GM12878 (cell line): ENCODE data around the gene NRXN3. TPM values are rescaled to one million over a fixed set of nuclear protein-coding genes. Genes with fewer than 3 reads are reported as not detected.

Experiments
- ATAC-seq: fragments of 200-7000 bp; cut with Tn5 transposase; 3 replicates; pipeline ENCODE4 v1.9.1; 2020; ENCODE audit warnings: mild to moderate bottlenecking, moderate library complexity
- BruUV-seq: library from RNA; stranded (reverse); fragments of 400-500 nt; replicated peaks from 2 replicates; lab custom pipeline; 2021; lab: Mats Ljungman, UMichigan
- CTCF ChIA-PET: fragments of 300-600 bp; sonication (Branson Sonifier 250); formaldehyde crosslinking; extraction: SDS; loops from one replicate; lab custom pipeline; 2021; ENCODE audit warnings: inconsistent platforms; lab: Yijun Ruan, JAX
- POLR2A ChIA-PET: fragments of 350-600 bp; formaldehyde crosslinking; extraction: SDS; loops from one replicate; lab custom pipeline; 2021; ENCODE audit warnings: inconsistent platforms; lab: Charles Lee
- RAD21 ChIA-PET: fragments of 300-600 bp; sonication (Branson Sonifier 250); formaldehyde crosslinking; loops from one replicate; lab custom pipeline; 2023; ENCODE audit warnings: antibody characterized with exemption; ENCODE audit not compliant: unreplicated experiment; lab: Charles Lee
- SMC1A ChIA-PET: fragments of 300-600 bp; sonication (Branson Sonifier 250); formaldehyde crosslinking; loops from one replicate; lab custom pipeline; 2023; ENCODE audit not compliant: unreplicated experiment, uncharacterized antibody; lab: Charles Lee
- DNase-seq: peaks from one replicate; pipeline ENCODE4 v3.0.0-alpha.2; 2011; ENCODE audit warnings: low read depth, low spot score
- FAIRE-seq: peaks from 3 replicates; lab custom pipeline; 2011; peaks lifted over from hg19 to GRCh38; lab: Jason Lieb, UNC
- H2AFZ ChIP-seq: 2 replicates; pipeline ENCODE4 v1.6.0; 2011; ENCODE audit warnings: low read depth, low read length, control low read depth; ENCODE audit not compliant: control insufficient read depth
- H3K27ac ChIP-seq: 2 replicates; pipeline ENCODE4 v1.5.1; 2011; ENCODE audit warnings: control low read depth; ENCODE audit not compliant: control insufficient read depth, insufficient read depth
- H3K27me3 ChIP-seq, 2 experiments: replicated peaks in 1 of 2; 2 replicates each; pipeline versions ENCODE4 v1.6.0 to v1.6.1; 2011; ENCODE audit warnings: low read length in 1 of 2; ENCODE audit not compliant: control insufficient read depth in 2 of 2, insufficient read depth in 2 of 2
- H3K36me3 ChIP-seq, 2 experiments: 2 replicates each; pipeline ENCODE4 v1.5.1; 2011; ENCODE audit warnings: low read length in 1 of 2; ENCODE audit not compliant: control insufficient read depth in 2 of 2, insufficient read depth in 2 of 2
- H3K4me1 ChIP-seq: 2 replicates; pipeline ENCODE4 v1.6.1; 2011; ENCODE audit warnings: mild to moderate bottlenecking, low read length, moderate library complexity, mixed read lengths; ENCODE audit not compliant: control insufficient read depth, insufficient read depth
- H3K4me2 ChIP-seq: 2 replicates; pipeline ENCODE4 v1.6.0; 2011; ENCODE audit warnings: control low read depth; ENCODE audit not compliant: control insufficient read depth, insufficient read depth
- H3K4me3 ChIP-seq: fragments of 200-600 bp; sonication (generic); 2 replicates; pipeline ENCODE4 v1.5.1; 2016
- H3K79me2 ChIP-seq: 2 replicates; pipeline ENCODE4 v1.6.0; 2011; ENCODE audit warnings: low read length; ENCODE audit not compliant: control insufficient read depth, insufficient read depth
- H3K9ac ChIP-seq: 2 replicates; pipeline ENCODE4 v1.8.0; 2011; ENCODE audit warnings: low read length, control low read depth, mixed read lengths; ENCODE audit not compliant: control insufficient read depth, insufficient read depth
- H3K9me3 ChIP-seq: replicated peaks from 3 replicates; pipeline ENCODE4 v1.5.1; 2011; ENCODE audit warnings: mild to moderate bottlenecking, low read length; ENCODE audit not compliant: control insufficient read depth, insufficient read depth
- H4K20me1 ChIP-seq: 2 replicates; pipeline ENCODE4 v1.6.0; 2011; ENCODE audit not compliant: control insufficient read depth, insufficient read depth
- ASH2L ChIP-seq: fragments of 300-600, 200-600 bp; sonication (generic); IDR thresholded peaks from 2 replicates; pipeline ENCODE4 v1.6.1; 2017; ENCODE audit warnings: low read depth, mild to moderate bottlenecking, borderline replicate concordance
- BCL3 ChIP-seq: IDR thresholded peaks from 2 replicates; pipeline ENCODE4 v1.6.1; 2011; ENCODE audit warnings: borderline replicate concordance, low read depth, mild to moderate bottlenecking, moderate library complexity, low read length; ENCODE audit not compliant: insufficient read depth, poor library complexity, severe bottlenecking
- CBX5 ChIP-seq: sonication (generic); IDR thresholded peaks from 2 replicates; pipeline ENCODE4 v1.6.1; 2016; ENCODE audit warnings: low read depth, moderate library complexity, mild to moderate bottlenecking, inconsistent platforms
- E2F8 ChIP-seq: fragments of 450-650 bp; IDR thresholded peaks from 2 replicates; pipeline ENCODE4 v1.6.1; 2018; ENCODE audit warnings: mild to moderate bottlenecking, low read depth, moderate library complexity; ENCODE audit not compliant: partially characterized antibody
- EGR1 ChIP-seq, 2 experiments: IDR thresholded peaks; 1 replicate in 1 of 2; 2 replicates in 1 of 2; pipeline ENCODE4 v1.6.1; 2011 to 2012; ENCODE audit warnings: low read depth in 2 of 2, low read length in 2 of 2, borderline replicate concordance in 1 of 2, mild to moderate bottlenecking in 1 of 2, moderate library complexity in 1 of 2
- ELK1 ChIP-seq: IDR thresholded peaks from 2 replicates; pipeline ENCODE4 v1.6.1; 2012; ENCODE audit warnings: low read depth, low read length, improper control_type of control experiment
- HDGF ChIP-seq: fragments of 450-650 bp; IDR thresholded peaks from 2 replicates; pipeline ENCODE4 v1.6.1; 2016; ENCODE audit warnings: antibody characterized with exemption
- LARP7 ChIP-seq: fragments of 450-650 bp; IDR thresholded peaks from 2 replicates; pipeline ENCODE4 v1.6.1; 2017; ENCODE audit warnings: mild to moderate bottlenecking
- NBN ChIP-seq: fragments of 450-650 bp; IDR thresholded peaks from 2 replicates; pipeline ENCODE4 v1.6.1; 2016
- PAX8 ChIP-seq: fragments of 450-650 bp; IDR thresholded peaks from 2 replicates; pipeline ENCODE4 v1.6.1; 2017; ENCODE audit warnings: mild to moderate bottlenecking, moderate library complexity
- POLR2AphosphoS2 ChIP-seq: IDR thresholded peaks from 2 replicates; pipeline ENCODE4 v1.6.1; 2011; ENCODE audit warnings: low read depth, mild to moderate bottlenecking, low read length, improper control_type of control experiment, moderate library complexity
- POU2F2 ChIP-seq: IDR thresholded peaks from 3 replicates; pipeline ENCODE4 v1.6.1; 2011; ENCODE audit warnings: low read depth, mild to moderate bottlenecking, low read length, borderline replicate concordance
- RB1 ChIP-seq: fragments of 450-650 bp; formaldehyde crosslinking; IDR thresholded peaks from 2 replicates; pipeline ENCODE4 v1.6.1; 2017; ENCODE audit warnings: mild to moderate bottlenecking, borderline replicate concordance
- RUNX3 ChIP-seq: IDR thresholded peaks from 2 replicates; pipeline ENCODE4 v1.6.1; 2012; ENCODE audit warnings: low read length, inconsistent platforms
- STAT1 ChIP-seq: fragments of 450-650 bp; conservative IDR thresholded peaks from 2 replicates; pipeline ENCODE4 v1.6.1; 2014; ENCODE audit warnings: antibody characterized with exemption, mild to moderate bottlenecking
- ZBTB4 ChIP-seq: fragments of 450-650 bp; formaldehyde crosslinking; IDR thresholded peaks from 2 replicates; pipeline ENCODE4 v1.4.0; 2022; ENCODE audit warnings: mild to moderate bottlenecking, moderate library complexity
- ZZZ3 ChIP-seq: IDR thresholded peaks from 2 replicates; pipeline ENCODE4 v1.6.1; 2011; ENCODE audit warnings: low read depth; ENCODE audit not compliant: control insufficient read depth, insufficient read length
- in situ Hi-C: fragments of 300-500 bp; cut with MboI; formaldehyde crosslinking; loops from 9 replicates; pipeline ENCODE4 v1.14.3; 2018; ENCODE audit warnings: mixed read lengths
- intact Hi-C: fragments of 100-400 bp; cut with micrococcal nuclease; formaldehyde crosslinking; loops from one replicate; pipeline ENCODE4 v1.14.2; 2022; ENCODE audit not compliant: unreplicated experiment
- polyA plus RNA-seq, 11 experiments: library from polyadenylated mRNA; depleted of rRNA in 4 of 11; unstranded in 6 of 11; stranded (reverse) in 5 of 11; fragments of >200 nt; fragmentation: Nextera tagmentation in 4 of 11; fragmentation: Illumina TruSeq in 1 of 11; extraction: Ambion mirVana in 4 of 11; extraction: Trizol in 1 of 11; gene quantifications; 1 replicate in 1 of 11; 2 replicates in 10 of 11; pipeline versions ENCODE4 v1.2.1 to v1.2.3, GENCODE V29; 2011 to 2016; ENCODE audit warnings: inconsistent platforms in 2 of 11, missing spikeins in 2 of 11, low read depth in 1 of 11
- total RNA-seq, 4 experiments: library from RNA; depleted of rRNA in 3 of 4; stranded (reverse); fragments of >200 nt in 3 of 4; fragmentation: Illumina TruSeq in 1 of 4; extraction: Trizol in 1 of 4; gene quantifications; 2 replicates each; pipeline versions ENCODE4 v1.2.1 to v1.2.3, GENCODE V29; 2013 to 2021

NRXN3 gene
- total and polyA plus RNA-seq, 10 of the 15 experiments (the other 5 are each of a cell fraction or from before 2014, with no cell fraction given) = 0.52 to 3.3 (median 1.4) TPM

- no peak overlapping the region for H3K4me3 ChIP-seq
- SMC1A ChIA-PET = no interaction called here
- intact Hi-C loops = no loop called here
- H3K9ac ChIP-seq = no peak overlapping the region
- H3K9me3 ChIP-seq = no peaks in the 10 kb centered on the region; the same call in 2 of the 3 replicates
- RAD21 ChIA-PET = interaction anchor here (0.6 kb wide), 1 partner anchor 845 kb away, joined by 3 read pairs; no protein-coding TSS in a partner anchor
- no peaks in the 10 kb centered on the region for H3K27me3 ChIP-seq
- H3K27ac ChIP-seq = no peak overlapping the region
- no peaks in the 10 kb centered on the region for H3K36me3 ChIP-seq
- no peaks in the 10 kb centered on the region for H3K79me2 ChIP-seq
- no peak overlapping the region for H3K4me2 ChIP-seq
- CTCF ChIA-PET = no interaction called here
- no peak overlapping the region for H2AFZ ChIP-seq
- no peak for FAIRE-seq
- POLR2A ChIA-PET = no interaction called here
- DNase-seq = no peak
- BruUV-seq = no TSS peak
- H4K20me1 ChIP-seq = no peaks in the 10 kb centered on the region
- TF ChIP-seq POLR2AphosphoS2 (no peak), CBX5 (no peak), E2F8 (no peak), RB1 (no peak), ZBTB4 (CRISPR knock-in tag) (no peak), LARP7 (no peak), HDGF (no peak), BCL3 (no peak), STAT1 (no peak), EGR1 (IDR thresholded peaks at IDR 0.05; ENCODE audit: borderline replicate concordance in 1 of 2, low read depth in 2 of 2, low read length in 2 of 2) (no peak), RUNX3 (no peak), POU2F2 (no peak), PAX8 (no peak), ASH2L (no peak), ZZZ3 (no peak), NBN (no peak), ELK1 (no peak)
- TF ChIP-seq, all 136 proteins: peak for 0
- no peak for ATAC-seq
- in situ Hi-C loops = no loop called here
- H3K4me1 ChIP-seq = no peaks in the 10 kb centered on the region
These were observed 543.5 kb downstream of the NRXN3 start for GRCh38 chr14:78713716-78714115.
